ENCODE results near the gene ENPP6.

DNA sequence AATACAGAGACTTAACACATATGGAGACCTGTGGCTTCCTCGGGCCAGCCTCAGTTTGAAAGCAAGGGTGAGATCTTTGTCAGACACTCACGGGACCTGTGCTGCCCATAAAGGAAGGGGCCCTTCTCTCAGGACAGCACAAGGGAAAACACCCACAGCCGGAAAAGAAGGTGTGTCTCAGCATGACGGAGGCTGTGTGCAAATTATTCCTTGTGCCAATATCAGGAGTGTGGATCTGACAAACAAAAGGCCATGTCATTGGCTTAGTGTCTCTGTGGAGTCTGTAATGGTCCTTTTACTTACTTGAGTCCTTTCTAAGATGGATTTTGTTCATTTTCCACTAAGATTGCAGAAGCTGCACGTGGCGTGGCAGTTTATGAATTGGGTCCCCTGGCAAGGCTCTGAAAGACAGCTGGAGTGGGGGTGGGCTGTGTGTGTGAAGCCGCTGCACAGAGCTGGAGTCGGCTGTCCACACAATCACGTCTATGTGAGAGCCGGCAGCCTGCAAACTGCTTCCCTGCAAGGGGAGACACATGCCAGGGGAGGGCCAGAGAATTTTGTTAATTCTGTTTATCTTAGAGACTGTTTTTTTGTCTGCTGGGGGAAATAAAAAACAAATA is 1.9 kb downstream of the ENPP6 start:
- TF ChIP-seq, protein P1, sequence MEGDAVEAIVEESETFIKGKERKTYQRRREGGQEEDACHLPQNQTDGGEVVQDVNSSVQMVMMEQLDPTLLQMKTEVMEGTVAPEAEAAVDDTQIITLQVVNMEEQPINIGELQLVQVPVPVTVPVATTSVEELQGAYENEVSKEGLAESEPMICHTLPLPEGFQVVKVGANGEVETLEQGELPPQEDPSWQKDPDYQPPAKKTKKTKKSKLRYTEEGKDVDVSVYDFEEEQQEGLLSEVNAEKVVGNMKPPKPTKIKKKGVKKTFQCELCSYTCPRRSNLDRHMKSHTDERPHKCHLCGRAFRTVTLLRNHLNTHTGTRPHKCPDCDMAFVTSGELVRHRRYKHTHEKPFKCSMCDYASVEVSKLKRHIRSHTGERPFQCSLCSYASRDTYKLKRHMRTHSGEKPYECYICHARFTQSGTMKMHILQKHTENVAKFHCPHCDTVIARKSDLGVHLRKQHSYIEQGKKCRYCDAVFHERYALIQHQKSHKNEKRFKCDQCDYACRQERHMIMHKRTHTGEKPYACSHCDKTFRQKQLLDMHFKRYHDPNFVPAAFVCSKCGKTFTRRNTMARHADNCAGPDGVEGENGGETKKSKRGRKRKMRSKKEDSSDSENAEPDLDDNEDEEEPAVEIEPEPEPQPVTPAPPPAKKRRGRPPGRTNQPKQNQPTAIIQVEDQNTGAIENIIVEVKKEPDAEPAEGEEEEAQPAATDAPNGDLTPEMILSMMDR (IDR thresholded peaks at IDR 0.05; ENCODE audit: low read depth, low read length, missing input control) = no peak
- TF ChIP-seq JUND (IDR thresholded peaks at IDR 0.05) = no peak
